Colonic mucosa (tissue), 4 donors: ENCODE data around the gene HHIP. TPM values are rescaled to one million over a fixed set of nuclear protein-coding genes. Genes with fewer than 3 reads are reported as not detected.

Experiments used
- DNase-seq: peaks from one replicate; pipeline ENCODE4 v3.0.0-alpha.2; 2020
- H3K27ac ChIP-seq: fragments of 200-600 bp; one replicate; pipeline ENCODE4 v1.8.0; 2021
- H3K27me3 ChIP-seq: fragments of 200-600 bp; one replicate; pipeline ENCODE4 v1.8.0; 2021
- H3K36me3 ChIP-seq: fragments of 200-600 bp; one replicate; pipeline ENCODE4 v1.8.0; 2021
- H3K4me1 ChIP-seq: fragments of 200-600 bp; one replicate; pipeline ENCODE4 v1.8.0; 2021; ENCODE audit warnings: mild to moderate bottlenecking
- H3K4me3 ChIP-seq: fragments of 200-600 bp; one replicate; pipeline ENCODE4 v1.8.0; 2021
- H3K9ac ChIP-seq, 2 donors: one replicate each; pipeline ENCODE4 v1.7.0; 2013; ENCODE audit warnings: control low read depth in 2 of 2, low read depth in 2 of 2, low read length in 2 of 2
- H3K9me3 ChIP-seq: fragments of 200-600 bp; one replicate; pipeline ENCODE4 v1.8.0; 2021
- intact Hi-C: fragments of 100-400 bp; cut with DNase I; formaldehyde crosslinking; loops from one replicate; pipeline ENCODE4 v1.14.1; 2022
- total RNA-seq, 2 donors: library from RNA; stranded (reverse); fragmentation: NEBNext Ultra II Directional in 1 of 2; extraction: Animal tissue kit (Norgen Biotek cat#: 25700) in 1 of 2; gene quantifications; one replicate each; pipeline ENCODE4 v1.2.1, GENCODE V29; 2021
- TF ChIP-seq, protein P1 (sequence below): fragments of 200-600 bp; IDR thresholded peaks from one replicate; pipeline ENCODE4 v1.8.0; 2022; ENCODE audit warnings: antibody characterized with exemption, mild to moderate bottlenecking
- donor health status: healthy.
- donor health status: DM: no; HTN: no; CAD: no.
- donor health status: DM: no; HTN: no; CAD: no.

HHIP gene
- total RNA-seq, 2 donors from 2014 or later: 4.2 to 5.9 TPM

DNA sequence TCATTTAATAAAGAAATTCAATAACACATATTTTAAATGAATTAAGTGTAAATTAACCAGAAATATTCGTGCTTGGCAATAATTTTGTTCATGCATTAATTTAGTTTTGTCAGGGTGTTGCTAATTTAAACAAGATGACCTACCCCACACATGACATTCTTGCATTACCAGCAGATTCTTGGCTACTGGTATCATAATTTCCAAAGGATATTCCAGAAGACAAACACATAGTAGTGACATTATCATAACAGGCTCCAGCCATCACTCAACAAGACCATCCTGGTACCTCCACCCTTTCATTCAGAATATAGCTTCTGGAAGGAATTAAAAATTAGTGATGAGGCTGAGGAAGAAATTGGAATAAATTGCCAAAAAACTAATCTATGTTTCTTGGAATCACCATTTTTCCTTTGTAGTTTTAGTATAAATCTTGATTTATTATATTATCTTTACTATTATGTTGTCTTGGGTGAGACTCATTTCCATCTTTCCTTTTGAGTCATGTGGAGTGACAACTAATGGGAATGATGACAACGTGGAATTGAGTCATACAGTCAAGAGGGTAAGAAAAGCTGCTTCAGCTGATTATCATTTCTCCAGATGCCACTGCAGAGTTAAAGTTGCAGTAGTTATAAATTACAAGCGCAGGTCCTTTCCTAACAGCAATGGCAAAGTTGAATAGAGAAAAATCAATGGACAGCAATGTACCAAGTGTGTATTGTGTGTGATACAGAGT is 30.9 kb upstream of the HHIP start:
- Histone ChIP-seq H3K27me3 (no peaks in the 10 kb centered on the region), H3K9ac (no peak overlapping the region), H3K4me3 (no peak overlapping the region), H3K9me3 (no peaks in the 10 kb centered on the region), H3K36me3 (no peaks in the 10 kb centered on the region), H3K4me1 (no peaks in the 10 kb centered on the region), H3K27ac (no peak overlapping the region)
- TF ChIP-seq, protein P1, sequence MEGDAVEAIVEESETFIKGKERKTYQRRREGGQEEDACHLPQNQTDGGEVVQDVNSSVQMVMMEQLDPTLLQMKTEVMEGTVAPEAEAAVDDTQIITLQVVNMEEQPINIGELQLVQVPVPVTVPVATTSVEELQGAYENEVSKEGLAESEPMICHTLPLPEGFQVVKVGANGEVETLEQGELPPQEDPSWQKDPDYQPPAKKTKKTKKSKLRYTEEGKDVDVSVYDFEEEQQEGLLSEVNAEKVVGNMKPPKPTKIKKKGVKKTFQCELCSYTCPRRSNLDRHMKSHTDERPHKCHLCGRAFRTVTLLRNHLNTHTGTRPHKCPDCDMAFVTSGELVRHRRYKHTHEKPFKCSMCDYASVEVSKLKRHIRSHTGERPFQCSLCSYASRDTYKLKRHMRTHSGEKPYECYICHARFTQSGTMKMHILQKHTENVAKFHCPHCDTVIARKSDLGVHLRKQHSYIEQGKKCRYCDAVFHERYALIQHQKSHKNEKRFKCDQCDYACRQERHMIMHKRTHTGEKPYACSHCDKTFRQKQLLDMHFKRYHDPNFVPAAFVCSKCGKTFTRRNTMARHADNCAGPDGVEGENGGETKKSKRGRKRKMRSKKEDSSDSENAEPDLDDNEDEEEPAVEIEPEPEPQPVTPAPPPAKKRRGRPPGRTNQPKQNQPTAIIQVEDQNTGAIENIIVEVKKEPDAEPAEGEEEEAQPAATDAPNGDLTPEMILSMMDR: no peak
- no peak for DNase-seq
- intact Hi-C loops: no loop called here

DNA sequence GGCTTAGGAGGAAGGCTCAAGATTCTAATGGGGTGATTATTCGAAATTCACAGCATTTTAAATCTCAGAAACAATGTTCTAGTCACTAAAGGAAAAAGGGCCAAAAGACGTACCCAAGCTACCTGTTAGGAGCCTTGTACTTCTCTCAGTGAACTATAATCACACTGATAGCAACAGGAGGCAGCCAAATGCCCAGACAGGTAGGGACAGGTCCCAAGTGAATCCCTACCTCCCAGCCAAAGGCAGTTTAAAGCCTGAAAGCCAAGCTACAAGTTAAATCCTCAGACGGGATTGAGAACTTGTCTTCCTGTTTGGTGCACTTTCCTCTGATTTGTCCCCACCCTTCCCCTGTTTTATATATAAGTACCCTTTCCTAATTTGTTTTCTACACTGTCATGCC is 24.3 kb upstream of the HHIP start:
- no peak for DNase-seq
- intact Hi-C loops: no loop called here
- Histone ChIP-seq H3K9me3 (no peaks in the 10 kb centered on the region), H3K27ac (no peak overlapping the region), H3K4me3 (no peak overlapping the region), H3K36me3 (no peaks in the 10 kb centered on the region), H3K9ac (no peak overlapping the region), H3K27me3 (no peaks in the 10 kb centered on the region), H3K4me1 (no peaks in the 10 kb centered on the region)
- TF ChIP-seq, protein P1: no peak

DNA sequence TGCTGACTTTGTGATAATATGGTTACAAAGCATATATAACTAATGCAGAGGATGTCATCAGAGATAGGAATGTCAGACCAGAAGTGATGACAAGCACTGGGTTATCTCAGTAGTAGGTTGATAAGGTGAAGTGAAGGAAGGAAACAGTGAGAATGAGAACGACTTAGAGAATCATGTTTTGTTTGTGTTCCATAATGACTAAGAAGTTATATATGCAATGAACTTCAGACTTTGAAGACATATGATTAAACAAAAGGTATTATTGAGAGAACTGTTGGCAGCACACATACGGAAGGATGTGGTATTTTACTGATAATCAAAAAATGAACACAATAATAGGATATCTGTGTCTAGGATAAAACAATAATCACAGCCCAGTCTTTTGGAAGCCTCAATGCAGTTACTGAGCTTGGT is 18.3 kb upstream of the HHIP start:
- Histone ChIP-seq H3K9me3 (no peaks in the 10 kb centered on the region), H3K4me1 (no peaks in the 10 kb centered on the region), H3K4me3 (no peak overlapping the region), H3K27ac (no peak overlapping the region), H3K27me3 (no peaks in the 10 kb centered on the region), H3K9ac (no peak overlapping the region), H3K36me3 (no peaks in the 10 kb centered on the region)
- intact Hi-C loops: no loop called here
- DNase-seq: no peak
- TF ChIP-seq, protein P1: no peak

DNA sequence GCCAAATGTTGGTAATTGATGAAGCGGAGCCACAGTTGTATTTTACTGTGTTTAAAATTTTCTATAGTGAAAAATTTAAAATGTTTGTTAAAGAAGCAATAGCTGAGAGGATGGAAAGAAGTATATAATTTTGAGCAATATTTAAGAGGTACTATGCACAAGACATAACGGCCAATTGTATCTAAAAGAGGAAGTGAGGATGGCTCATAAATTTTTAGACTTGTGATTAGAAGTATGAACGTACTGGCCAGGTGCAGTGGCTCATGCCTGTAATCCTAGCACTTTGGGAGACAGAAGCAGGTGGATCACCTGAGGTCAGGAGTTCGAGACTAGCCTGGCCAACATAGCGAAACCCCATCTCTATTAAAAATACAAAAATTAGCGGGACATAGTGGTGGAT is 12.7 kb upstream of the HHIP start:
- H3K4me3 ChIP-seq: no peak overlapping the region
- TF ChIP-seq, protein P1: no peak
- no peak for DNase-seq
- intact Hi-C loops: no loop called here
- H3K4me1 ChIP-seq: no peaks in the 10 kb centered on the region
- no peaks in the 10 kb centered on the region for H3K27me3 ChIP-seq
- no peaks in the 10 kb centered on the region for H3K9me3 ChIP-seq
- H3K27ac ChIP-seq: no peak overlapping the region
- no peaks in the 10 kb centered on the region for H3K36me3 ChIP-seq
- no peak overlapping the region for H3K9ac ChIP-seq

DNA sequence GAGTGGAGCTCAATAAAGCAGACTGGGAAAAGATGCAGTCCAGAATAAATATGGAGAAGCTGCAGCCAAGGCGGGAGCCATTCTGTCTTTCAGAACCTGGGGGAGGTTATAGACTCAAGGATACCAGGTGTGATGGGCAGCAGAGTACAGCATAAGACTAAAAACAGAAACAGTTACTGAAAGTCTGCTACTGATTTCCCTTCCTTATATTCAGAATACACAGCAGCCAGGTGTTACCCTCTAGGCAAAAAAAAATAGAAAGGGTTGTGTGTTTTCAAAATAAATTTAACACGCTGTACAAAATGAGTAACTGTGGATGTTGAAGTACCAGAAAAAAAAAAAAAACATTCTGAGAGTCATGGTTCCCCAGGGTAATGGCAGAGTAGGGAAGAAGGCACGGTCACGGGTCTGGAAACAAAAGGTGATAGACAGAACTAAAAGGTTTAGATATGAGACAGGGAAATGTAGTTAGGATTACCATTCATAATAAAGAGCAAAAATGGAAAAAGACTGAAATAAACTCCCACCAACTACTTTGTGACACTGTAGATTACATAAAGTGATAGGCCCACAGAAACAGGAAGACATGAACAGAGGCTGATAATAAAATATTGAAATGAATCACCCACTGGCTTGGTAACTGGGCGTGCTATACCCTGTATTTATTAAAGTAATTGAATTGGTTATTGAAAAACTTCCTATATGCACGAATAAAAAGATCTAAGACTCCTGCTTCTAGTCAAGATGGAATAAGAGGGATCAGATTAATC is 10.8 kb upstream of the HHIP start:
- H3K4me3 ChIP-seq: no peak overlapping the region
- DNase-seq: no peak
- H3K9me3 ChIP-seq: no peaks in the 10 kb centered on the region
- H3K36me3 ChIP-seq: no peaks in the 10 kb centered on the region
- no peak overlapping the region for H3K27ac ChIP-seq
- H3K27me3 ChIP-seq: no peaks in the 10 kb centered on the region
- TF ChIP-seq, protein P1: no peak
- intact Hi-C loops: no loop called here
- H3K4me1 ChIP-seq: no peaks in the 10 kb centered on the region
- H3K9ac ChIP-seq: no peak overlapping the region
